ENCODE measurements around the gene COG1. TPM values are rescaled to one million over a fixed set of nuclear protein-coding genes. Genes with fewer than 3 reads are reported as not detected.

Gene COG1
- total RNA-seq, 4 donors from 2014 or later = 48.3 to 83.3 (median 62.9) TPM

- DNase-seq = peak in 1 of 3 donors; percentile 48
- TF ChIP-seq, protein P1, sequence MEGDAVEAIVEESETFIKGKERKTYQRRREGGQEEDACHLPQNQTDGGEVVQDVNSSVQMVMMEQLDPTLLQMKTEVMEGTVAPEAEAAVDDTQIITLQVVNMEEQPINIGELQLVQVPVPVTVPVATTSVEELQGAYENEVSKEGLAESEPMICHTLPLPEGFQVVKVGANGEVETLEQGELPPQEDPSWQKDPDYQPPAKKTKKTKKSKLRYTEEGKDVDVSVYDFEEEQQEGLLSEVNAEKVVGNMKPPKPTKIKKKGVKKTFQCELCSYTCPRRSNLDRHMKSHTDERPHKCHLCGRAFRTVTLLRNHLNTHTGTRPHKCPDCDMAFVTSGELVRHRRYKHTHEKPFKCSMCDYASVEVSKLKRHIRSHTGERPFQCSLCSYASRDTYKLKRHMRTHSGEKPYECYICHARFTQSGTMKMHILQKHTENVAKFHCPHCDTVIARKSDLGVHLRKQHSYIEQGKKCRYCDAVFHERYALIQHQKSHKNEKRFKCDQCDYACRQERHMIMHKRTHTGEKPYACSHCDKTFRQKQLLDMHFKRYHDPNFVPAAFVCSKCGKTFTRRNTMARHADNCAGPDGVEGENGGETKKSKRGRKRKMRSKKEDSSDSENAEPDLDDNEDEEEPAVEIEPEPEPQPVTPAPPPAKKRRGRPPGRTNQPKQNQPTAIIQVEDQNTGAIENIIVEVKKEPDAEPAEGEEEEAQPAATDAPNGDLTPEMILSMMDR (IDR thresholded peaks at IDR 0.05) = no peak
- no peak for TF ChIP-seq POLR2A (IDR thresholded peaks at IDR 0.05)
- peaks cover 0 to 10% (median 0%) of the 10 kb centered on the region in 4 donors for H3K4me1 ChIP-seq
- peaks cover 0 to 36% (median 0%) of the 10 kb centered on the region in 3 donors for H3K36me3 ChIP-seq
- no peak overlapping the region for H3K4me3 ChIP-seq
- no peaks in the 10 kb centered on the region for H3K9me3 ChIP-seq
- no peak overlapping the region for H3K27ac ChIP-seq
- H3K27me3 ChIP-seq = no peaks in the 10 kb centered on the region
Observed at GRCh38 chr17:73240561-73240960, 47.7 kb downstream of the COG1 start.

GRCh38 chr17:73247726-73248125 is 54.9 kb downstream of the COG1 start:
- peak in 1 of 3 donors; percentile 42 for DNase-seq
- H3K9me3 ChIP-seq = no peaks in the 10 kb centered on the region
- H3K4me1 ChIP-seq = no peaks in the 10 kb centered on the region
- TF ChIP-seq, protein P1 (IDR thresholded peaks at IDR 0.05) = peak in 3 of 6 experiments; percentile 33 to 37 (median 34)
- TF ChIP-seq POLR2A (IDR thresholded peaks at IDR 0.05) = no peak
- H3K27ac ChIP-seq = no peak overlapping the region
- no peaks in the 10 kb centered on the region for H3K27me3 ChIP-seq
- H3K4me3 ChIP-seq = no peak overlapping the region
- peaks cover 0 to 36% (median 0%) of the 10 kb centered on the region in 3 donors for H3K36me3 ChIP-seq

DNA sequence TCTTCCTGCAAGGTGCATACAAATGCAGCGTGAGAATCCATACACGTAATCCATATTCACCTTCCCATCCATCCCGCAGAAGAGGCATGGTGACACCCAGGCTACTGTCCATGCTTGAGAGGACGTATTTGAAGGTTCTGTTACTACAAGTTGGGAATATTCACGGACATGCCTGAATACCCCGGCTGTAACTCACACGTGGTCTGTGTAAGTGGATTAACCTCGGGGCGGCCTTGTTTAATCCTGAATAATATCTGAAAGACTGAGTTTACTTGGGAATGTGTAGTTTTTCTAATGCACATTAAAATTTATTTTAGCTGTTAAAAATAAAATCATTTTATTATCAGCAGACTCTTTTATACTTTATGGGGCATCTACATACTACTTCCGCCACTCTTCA is 55.7 kb downstream of the COG1 start:
- H3K4me1 ChIP-seq = no peaks in the 10 kb centered on the region
- TF ChIP-seq, protein P1 (IDR thresholded peaks at IDR 0.05) = no peak
- no peak overlapping the region for H3K27ac ChIP-seq
- no peaks in the 10 kb centered on the region for H3K9me3 ChIP-seq
- H3K4me3 ChIP-seq = no peak overlapping the region
- H3K27me3 ChIP-seq = no peaks in the 10 kb centered on the region
- peak in 1 of 3 donors; percentile 3 for DNase-seq
- H3K36me3 ChIP-seq = peaks cover 0 to 33% (median 0%) of the 10 kb centered on the region in 3 donors

DNA sequence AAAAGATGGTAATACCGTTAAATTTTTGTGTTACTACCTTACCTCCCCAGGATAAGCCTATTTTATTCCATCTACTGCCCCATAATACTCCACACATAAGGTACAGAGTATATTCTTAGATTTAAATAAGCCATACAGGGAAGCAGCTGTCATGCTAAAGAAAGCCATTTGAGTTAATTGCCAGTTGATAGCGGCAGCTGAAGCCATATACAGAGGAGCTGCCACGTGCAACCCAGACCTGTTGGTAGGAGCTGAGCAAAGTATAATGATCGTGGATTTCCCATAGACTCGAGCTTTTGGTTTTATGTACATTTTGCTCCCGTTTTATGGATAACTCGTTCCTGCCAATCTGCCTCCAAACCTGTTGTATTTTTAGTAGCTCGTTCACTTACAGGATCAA is 56.8 kb downstream of the COG1 start:
- no peaks in the 10 kb centered on the region for H3K4me1 ChIP-seq
- TF ChIP-seq, protein P1 (IDR thresholded peaks at IDR 0.05) = no peak
- TF ChIP-seq POLR2A (IDR thresholded peaks at IDR 0.05) = no peak

GRCh38 chr17:73250851-73251640 is 58.2 kb downstream of the COG1 start:
- TF ChIP-seq, protein P1 (IDR thresholded peaks at IDR 0.05) = no peak
- TF ChIP-seq POLR2A (IDR thresholded peaks at IDR 0.05) = no peak
- no peak overlapping the region for H3K4me3 ChIP-seq
- H3K9me3 ChIP-seq = no peaks in the 10 kb centered on the region
- DNase-seq = peak in 1 of 3 donors; percentile 40
- H3K4me1 ChIP-seq = no peaks in the 10 kb centered on the region
- peaks cover 0 to 11% (median 0%) of the 10 kb centered on the region in 3 donors for H3K36me3 ChIP-seq
- H3K27me3 ChIP-seq = no peaks in the 10 kb centered on the region
- H3K27ac ChIP-seq = no peak overlapping the region

More for the DNA sequence above, 56.8 kb downstream of the COG1 start:
- no peaks in the 10 kb centered on the region for H3K27me3 ChIP-seq
- H3K4me3 ChIP-seq = no peak overlapping the region
- H3K9me3 ChIP-seq = no peaks in the 10 kb centered on the region
- peak in 1 of 3 donors; percentile 23 for DNase-seq
- peaks cover 0 to 24% (median 0%) of the 10 kb centered on the region in 3 donors for H3K36me3 ChIP-seq
- no peak overlapping the region for H3K27ac ChIP-seq
